WI38 (cell line): ENCODE data around the gene CATSPERZ.

Source experiments
- H3K4me3 ChIP-seq: 2 replicates; pipeline ENCODE4 v1.5.1; 2011; ENCODE audit warnings: low read depth, mild to moderate bottlenecking, control low read depth, low read length
- CTCF ChIP-seq: IDR thresholded peaks from 2 replicates; pipeline ENCODE4 v1.5.1; 2012; ENCODE audit warnings: low read depth, mild to moderate bottlenecking, control low read depth, low read length

The CATSPERZ gene

DNA sequence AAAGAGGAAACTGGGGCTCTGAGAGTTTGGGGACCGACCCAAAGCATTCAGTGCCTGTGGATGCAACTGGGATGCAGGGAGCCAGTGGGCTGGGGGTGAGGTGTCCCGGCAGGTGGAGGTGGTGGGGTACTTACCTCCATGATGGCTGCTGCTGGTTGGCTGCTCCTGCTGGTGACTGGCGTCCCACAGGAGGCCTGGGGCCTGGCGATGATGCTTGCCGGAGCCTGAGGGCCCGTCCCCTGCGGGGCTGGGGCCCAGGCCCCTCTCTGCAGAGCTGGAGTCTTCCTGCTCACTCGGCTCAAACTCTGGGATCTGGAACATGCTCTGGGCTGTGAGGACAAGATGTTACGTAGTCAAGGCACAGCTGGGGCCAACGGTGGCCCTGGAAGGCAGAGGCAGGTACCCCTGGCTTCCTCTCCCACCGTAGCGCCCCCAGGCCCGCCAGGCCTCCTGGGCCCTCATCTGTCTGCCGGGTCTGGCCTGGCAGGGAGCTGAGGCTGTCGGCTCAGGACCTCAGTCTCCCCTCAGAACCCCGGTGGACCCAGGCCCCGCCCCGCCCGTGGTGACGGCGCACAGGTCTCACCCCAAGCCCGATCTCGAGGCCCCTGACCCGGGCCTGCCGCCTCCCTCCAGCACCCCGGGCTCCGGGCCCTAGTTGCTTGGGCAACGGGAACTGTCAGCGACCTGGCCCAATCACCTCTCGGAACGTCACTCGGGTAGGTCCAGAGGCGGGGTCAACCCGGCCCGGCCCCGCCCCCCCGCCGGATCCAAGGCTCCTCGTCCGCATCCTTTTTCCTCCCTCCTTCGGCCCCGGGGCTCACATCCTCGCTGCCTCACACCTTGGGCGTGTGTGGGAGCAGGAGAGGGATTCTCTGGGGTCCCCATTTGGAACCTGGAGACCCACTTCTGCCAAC is 15.9 kb upstream of the CATSPERZ start, which contains the start of gene BAD:
TSS of gene BAD (minus strand) at position 618 of the 914 bp plus-strand sequence. CDS start at position 321, 297 bp downstream.
- H3K4me3 ChIP-seq: peak within 1 kb of the TSS; percentile 78

DNA sequence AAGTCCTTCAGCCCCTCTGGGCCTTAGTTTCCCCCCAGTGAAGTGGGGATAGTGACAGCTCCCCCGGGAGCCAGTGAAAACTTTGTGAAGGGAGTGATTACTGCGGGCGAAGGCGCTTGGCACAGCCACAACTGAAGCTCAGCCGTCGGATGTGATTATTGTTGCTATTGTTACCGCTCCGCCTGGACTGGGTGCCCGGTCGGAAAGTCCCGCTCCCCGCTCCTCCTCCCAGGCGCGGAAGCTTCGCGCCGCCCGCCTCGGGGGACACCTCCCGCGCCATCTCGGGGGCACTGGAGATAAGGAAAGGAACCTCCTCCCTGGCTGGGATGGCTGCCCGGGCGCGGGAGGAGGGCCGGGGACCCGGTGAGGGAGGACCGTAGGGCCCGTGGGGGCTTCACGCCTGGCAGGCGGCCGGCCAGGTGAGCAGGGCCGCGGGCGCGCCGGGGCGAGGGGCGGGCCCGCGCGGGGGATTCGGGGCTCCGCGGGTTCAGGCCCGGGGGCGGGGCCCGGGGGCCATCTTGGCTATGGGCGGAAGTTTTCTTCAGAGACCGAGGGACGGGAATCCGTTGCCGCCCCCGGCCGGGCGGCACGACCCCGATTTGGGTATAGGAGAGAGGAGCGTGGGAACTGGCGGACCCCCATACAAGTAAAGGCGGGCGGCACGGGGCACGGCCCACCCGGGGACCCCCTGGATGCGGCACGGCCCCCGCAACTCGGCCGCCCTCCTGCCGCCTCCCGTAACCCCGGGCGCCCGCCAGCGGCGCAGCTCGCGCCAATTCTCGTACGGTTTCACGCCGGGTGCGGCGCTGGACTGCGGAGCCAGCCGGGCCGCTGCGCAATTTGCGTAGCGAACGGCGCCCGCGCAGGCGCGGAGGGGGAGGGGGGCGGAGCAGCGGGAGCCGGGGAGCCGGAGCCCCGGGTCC is 14.9 kb upstream of the CATSPERZ start, which contains the start of gene GPR137:
TSS of gene GPR137 (plus strand) at position 887 of the 923 bp plus-strand sequence. CDS start 677 bp downstream, outside the sequence.
- no peak for TF ChIP-seq CTCF
- peak within 1 kb of the TSS; percentile 78 for H3K4me3 ChIP-seq

More for the DNA sequence above, 15.9 kb upstream of the CATSPERZ start, which contains the start of gene BAD:
- no peak for TF ChIP-seq CTCF

DNA sequence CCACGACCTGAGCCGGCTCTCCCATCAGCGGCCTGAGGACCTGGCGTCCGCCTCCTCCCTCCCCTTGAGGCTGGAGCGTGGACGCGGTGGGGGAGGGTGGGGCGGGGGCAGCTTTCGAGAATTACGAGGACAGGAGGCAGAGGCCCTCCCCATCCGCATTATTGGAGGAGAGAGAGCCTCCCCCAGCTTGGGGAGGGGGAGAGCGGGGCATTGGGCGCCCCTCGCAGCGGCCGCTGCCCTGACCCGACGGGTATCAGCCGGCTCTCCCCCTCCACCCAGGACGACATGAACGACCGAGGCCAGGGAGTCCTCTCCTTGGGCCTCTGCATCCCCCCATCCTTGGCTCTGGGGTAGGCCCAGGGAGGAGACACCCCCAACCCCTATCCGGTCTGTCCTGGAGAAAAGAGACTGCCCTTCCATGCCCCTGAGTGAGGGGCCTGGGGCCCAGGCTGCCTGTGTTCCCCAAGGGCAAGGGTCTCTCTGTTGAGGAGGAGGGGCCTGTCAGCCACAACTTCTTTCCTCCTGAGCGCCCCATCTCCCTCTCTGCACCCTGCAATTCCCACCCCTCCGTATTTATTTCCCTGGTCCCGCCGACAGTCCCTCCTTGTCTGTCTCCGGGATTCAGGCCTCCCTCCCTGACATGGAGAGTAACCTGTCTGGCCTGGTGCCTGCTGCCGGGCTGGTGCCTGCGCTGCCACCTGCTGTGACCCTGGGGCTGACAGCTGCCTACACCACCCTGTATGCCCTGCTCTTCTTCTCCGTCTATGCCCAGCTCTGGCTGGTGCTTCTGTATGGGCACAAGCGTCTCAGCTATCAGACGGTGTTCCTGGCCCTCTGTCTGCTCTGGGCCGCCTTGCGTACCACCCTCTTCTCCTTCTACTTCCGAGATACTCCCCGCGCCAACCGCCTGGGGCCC is 14.0 kb upstream of the CATSPERZ start:
- peak overlapping the region; percentile 78 for H3K4me3 ChIP-seq
- no peak for TF ChIP-seq CTCF

- TF ChIP-seq CTCF: no peak
- no peak overlapping the region for H3K4me3 ChIP-seq
These were observed 13.4 kb upstream of the CATSPERZ start for GRCh38 chr11:64286801-64287159.

DNA sequence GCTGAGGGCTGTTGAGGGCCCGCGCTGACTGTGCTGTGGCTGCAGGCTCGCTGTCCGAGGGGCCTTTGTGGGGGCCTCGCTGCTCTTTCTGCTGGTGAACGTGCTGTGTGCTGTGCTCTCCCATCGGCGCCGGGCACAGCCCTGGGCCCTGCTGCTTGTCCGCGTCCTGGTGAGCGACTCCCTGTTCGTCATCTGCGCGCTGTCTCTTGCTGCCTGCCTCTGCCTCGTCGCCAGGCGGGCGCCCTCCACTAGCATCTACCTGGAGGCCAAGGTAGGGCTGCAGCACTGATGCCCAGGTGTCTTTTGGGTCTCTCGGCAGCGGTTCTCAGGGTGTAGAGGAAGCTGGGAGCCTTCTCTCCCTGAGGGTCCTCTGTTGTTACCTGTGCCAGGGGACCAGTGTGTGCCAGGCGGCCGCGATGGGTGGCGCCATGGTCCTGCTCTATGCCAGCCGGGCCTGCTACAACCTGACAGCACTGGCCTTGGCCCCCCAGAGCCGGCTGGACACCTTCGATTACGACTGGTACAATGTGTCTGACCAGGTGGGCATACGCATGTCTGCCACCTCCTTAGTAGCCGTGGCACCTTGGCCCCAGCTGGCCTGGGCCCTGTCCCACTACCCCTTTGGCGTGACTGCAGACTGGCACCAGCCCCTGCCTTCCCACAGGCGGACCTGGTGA is 12.3 kb upstream of the CATSPERZ start:
- TF ChIP-seq CTCF: no peak
- H3K4me3 ChIP-seq: no peak overlapping the region

GRCh38 chr11:64288353-64288750 is 11.8 kb upstream of the CATSPERZ start:
- TF ChIP-seq CTCF: no peak
- H3K4me3 ChIP-seq: no peak overlapping the region
